Spinal cord (tissue), 10 donors: ENCODE data around the gene MAP3K20. TPM values are rescaled to one million over a fixed set of nuclear protein-coding genes. Genes with fewer than 3 reads are reported as not detected.

Experiments
- DNase-seq, 6 donors: peaks; one replicate each; pipeline versions ENCODE4 v3.0.0 to v3.0.0-alpha.2; 2013 to 2015; ENCODE audit warnings: low spot score in 6 of 6, low read depth in 4 of 6
- H3K27ac ChIP-seq: one replicate; pipeline ENCODE4 v1.5.1; 2013; ENCODE audit warnings: low read depth, low read length, control low read depth
- H3K27me3 ChIP-seq: one replicate; pipeline ENCODE4 v1.6.1; 2013; ENCODE audit warnings: low read length; ENCODE audit not compliant: control insufficient read depth, insufficient read depth
- H3K36me3 ChIP-seq: one replicate; pipeline ENCODE4 v1.6.1; 2013; ENCODE audit warnings: low read length; ENCODE audit not compliant: control insufficient read depth, insufficient read depth
- H3K4me1 ChIP-seq: one replicate; pipeline ENCODE4 v1.6.1; 2013; ENCODE audit warnings: low read length; ENCODE audit not compliant: control insufficient read depth, insufficient read depth
- H3K4me3 ChIP-seq: one replicate; pipeline ENCODE4 v1.5.1; 2013; ENCODE audit warnings: low read depth, low read length, control low read depth
- H3K9me3 ChIP-seq: one replicate; pipeline ENCODE4 v1.6.1; 2013; ENCODE audit warnings: low read length; ENCODE audit not compliant: control insufficient read depth, insufficient read depth
- WGBS: methylation state at CpG from one replicate; pipeline ENCODE4 v1.1.5; 2013; ENCODE audit warnings: missing lambda C conversion rate; ENCODE audit not compliant: insufficient coverage; 5-methylcytosine and 5-hydroxymethylcytosine counted together
- polyA plus RNA-seq, 2 donors: library from polyadenylated mRNA; unstranded; fragments of 120-200 nt; gene quantifications; one replicate each; pipeline ENCODE4 v1.2.1, GENCODE V29; 2013; ENCODE audit not compliant: insufficient read length in 2 of 2
- total RNA-seq, 2 donors: library from RNA; depleted of rRNA in 1 of 2; stranded (reverse); fragments of 120-200 nt in 1 of 2; fragments of >200 nt in 1 of 2; gene quantifications; one replicate each; pipeline versions ENCODE4 v1.2.3 to v1.2.4, GENCODE V29; 2013 to 2014
- donor health status: healthy.

MAP3K20 gene
- total and polyA plus RNA-seq, 4 donors, result 8.0 to 26.8 (median 16.6) TPM

DNA sequence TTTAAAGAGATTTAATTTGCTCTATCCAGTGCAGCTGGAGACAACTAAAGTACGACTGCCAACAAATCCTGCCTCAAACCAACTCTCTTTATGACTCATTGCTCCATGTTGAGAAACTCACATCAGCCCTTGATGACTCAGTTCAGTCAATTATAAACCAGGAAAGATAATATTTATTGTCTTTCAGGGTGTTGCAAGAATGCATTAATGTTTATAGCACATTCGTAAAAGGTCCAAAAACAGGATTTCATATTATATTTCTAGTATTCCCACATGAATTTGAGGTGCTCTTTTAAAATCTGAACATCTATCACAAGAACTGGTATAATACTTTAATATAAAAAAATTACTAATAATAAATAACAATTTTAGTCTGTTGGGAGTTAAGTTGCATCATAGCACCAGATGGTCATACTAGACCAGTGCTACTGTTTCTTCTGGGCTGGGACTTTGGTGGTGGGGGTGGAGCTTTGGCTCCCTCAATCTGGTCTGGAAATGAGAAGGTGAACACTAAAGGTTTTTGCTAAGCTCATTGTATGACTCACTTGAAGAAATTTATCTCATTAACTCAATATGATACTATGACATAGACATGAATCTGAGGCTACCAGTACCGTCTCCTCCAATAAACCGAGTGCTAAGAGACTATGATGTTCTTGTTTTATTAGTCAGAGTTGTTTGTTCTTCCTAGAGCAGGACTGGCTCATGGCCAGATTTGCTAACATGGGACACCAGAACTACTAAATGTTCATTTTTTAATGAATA is 26.6 kb upstream of the MAP3K20 start:
- WGBS, result no CpG with 5 or more reads among the region's 4 CpGs
- H3K4me3 ChIP-seq, result no peak overlapping the region
- no peaks in the 10 kb centered on the region for H3K27me3 ChIP-seq
- no peaks in the 10 kb centered on the region for H3K36me3 ChIP-seq
- H3K27ac ChIP-seq, result no peak overlapping the region
- H3K4me1 ChIP-seq, result no peaks in the 10 kb centered on the region
- H3K9me3 ChIP-seq, result no peaks in the 10 kb centered on the region
- peak in 1 of 6 donors; percentile 32 for DNase-seq

DNA sequence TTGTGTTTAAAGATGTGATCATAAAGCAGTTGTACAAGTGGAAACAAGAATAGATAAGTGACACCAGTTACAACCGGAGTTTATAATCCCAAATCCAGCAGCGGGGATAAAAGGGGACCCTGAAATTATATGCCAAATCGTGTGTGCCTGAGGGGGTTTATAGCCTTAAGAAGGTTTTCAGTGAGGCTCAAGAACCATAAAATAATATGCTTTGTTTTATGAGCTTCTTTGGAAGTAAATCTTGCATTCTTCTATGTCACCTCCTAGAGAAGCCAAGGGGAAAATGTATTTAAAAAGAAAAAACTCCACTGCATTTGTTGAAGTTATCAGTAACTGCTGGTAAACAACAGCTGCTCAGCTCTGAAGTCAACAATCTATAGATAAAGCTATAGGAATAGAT is 25.8 kb upstream of the MAP3K20 start:
- no peak overlapping the region for H3K27ac ChIP-seq
- no peak for DNase-seq
- no peaks in the 10 kb centered on the region for H3K36me3 ChIP-seq
- H3K4me1 ChIP-seq, result no peaks in the 10 kb centered on the region
- H3K9me3 ChIP-seq, result no peaks in the 10 kb centered on the region
- no peaks in the 10 kb centered on the region for H3K27me3 ChIP-seq
- H3K4me3 ChIP-seq, result no peak overlapping the region
- no CpG with 5 or more reads among the region's 3 CpGs for WGBS

DNA sequence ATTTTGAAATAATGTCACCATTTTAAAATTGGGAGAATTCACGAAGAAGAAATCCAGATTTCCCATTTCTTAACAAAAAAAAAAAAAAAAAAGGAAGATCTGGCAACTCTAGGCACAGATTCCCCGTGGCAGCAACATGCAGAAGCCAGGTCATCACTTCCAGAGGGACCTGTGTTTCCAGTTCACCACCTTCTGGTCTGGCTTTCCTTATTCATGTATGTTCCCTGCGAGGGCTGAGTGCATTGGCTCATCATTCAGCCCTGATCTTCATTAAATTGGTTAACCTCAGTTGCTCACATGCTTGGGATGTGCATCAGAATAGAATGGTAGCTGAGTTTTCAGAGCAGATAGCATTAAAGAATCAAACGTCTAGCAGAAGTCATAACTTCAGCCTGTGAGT is 25.0 kb upstream of the MAP3K20 start:
- Histone ChIP-seq H3K9me3 (no peaks in the 10 kb centered on the region), H3K27me3 (no peaks in the 10 kb centered on the region), H3K4me3 (no peak overlapping the region), H3K4me1 (no peaks in the 10 kb centered on the region), H3K27ac (no peak overlapping the region), H3K36me3 (no peaks in the 10 kb centered on the region)
- WGBS, result 83% methylated on average over 2 of the region's 4 CpGs
- DNase-seq, result no peak

DNA sequence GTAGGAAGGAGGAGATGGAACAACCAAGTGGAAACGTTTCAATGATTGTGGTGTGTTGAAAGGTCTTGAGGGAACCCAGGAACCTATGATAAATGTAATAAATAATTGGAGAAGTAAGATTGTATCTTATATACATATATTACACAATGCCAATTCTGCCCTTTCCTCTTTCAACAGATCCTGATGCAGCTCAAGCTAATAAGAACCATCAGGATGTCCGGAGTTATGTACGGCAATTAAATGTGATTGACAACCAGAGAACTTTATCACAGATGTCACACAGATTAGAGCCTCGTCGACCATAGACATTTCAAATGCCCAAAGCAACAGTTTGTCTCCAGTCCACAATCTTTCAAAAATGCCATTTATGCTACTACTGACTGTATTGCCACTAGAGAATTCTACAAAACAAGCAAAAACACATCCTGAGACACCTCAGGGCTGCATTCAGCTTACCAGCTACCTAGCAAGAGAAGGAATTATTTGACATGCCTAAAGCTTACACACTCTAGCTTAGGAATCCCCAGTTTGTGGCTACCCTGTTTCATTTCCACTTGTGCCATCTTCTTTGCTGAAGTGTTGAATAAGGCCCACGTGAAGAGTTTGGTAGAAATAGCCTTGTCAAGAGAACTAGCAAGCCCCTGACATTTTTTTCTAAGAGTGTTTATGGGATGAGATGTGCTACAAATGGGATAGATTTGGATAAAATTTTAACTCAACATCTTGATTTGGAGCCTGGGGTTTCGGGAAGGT is 24.0 kb upstream of the MAP3K20 start:
- Histone ChIP-seq H3K9me3 (no peaks in the 10 kb centered on the region), H3K27me3 (no peaks in the 10 kb centered on the region), H3K27ac (no peak overlapping the region), H3K36me3 (no peaks in the 10 kb centered on the region), H3K4me3 (no peak overlapping the region), H3K4me1 (no peaks in the 10 kb centered on the region)
- DNase-seq, result no peak
- 82% methylated on average over 5 of the region's 7 CpGs for WGBS

DNA sequence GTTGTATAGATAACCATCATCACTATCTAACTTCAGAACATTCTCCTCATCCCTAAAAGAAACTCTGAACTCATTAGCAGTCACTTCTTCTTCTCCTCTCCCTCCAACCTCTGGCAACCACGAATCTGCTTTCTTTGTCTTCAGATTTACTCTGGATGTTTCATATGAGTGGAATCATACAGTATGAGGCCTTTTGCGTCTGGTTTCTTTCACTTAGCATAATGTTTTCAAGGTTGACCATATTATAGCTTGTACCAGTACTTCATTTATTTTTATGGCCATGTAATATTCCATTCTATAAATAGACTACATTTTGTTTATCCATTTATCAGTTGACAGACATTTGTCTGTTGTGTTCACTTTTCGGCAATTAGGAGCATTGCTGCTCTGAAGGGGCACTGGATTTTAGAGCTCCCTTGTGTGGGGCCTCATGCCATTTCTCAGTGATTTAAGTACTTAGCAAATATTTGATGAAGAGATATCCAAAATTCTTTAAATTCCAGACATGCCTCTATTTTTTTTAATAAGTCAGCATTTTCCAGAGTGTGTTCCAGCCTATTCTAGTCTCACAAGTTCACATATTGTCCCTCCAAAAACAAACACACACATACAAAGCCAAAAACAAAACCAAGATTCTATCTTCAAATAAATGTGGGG is 22.5 kb upstream of the MAP3K20 start:
- Histone ChIP-seq H3K4me1 (no peaks in the 10 kb centered on the region), H3K36me3 (no peaks in the 10 kb centered on the region), H3K9me3 (no peaks in the 10 kb centered on the region), H3K27me3 (no peaks in the 10 kb centered on the region), H3K27ac (no peak overlapping the region), H3K4me3 (no peak overlapping the region)
- no CpG with 5 or more reads among the region's 3 CpGs for WGBS
- no peak for DNase-seq

DNA sequence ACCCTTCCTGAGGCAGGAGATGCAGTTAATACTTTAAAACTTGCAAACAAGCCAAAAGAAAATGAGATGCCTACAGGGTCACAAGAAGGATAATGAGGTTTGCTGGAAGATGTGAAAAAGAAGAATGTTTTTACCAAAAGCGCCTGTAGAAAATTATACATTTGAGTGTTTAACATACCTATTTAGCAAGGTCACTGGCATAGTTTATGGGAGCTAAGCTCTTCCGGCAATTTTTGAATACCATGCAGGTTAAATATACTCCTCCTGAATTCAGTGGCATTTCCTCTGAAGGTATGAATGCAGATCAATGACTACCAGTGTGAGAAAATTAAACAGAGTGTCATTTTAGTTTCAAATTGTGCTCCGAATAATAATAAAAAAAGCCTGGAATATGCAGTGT is 21.2 kb upstream of the MAP3K20 start:
- Histone ChIP-seq H3K4me3 (no peak overlapping the region), H3K27ac (no peak overlapping the region), H3K4me1 (no peaks in the 10 kb centered on the region), H3K9me3 (no peaks in the 10 kb centered on the region), H3K36me3 (no peaks in the 10 kb centered on the region), H3K27me3 (no peaks in the 10 kb centered on the region)
- DNase-seq, result peak in 1 of 6 donors; percentile 35
- no CpG with 5 or more reads among the region's 3 CpGs for WGBS

DNA sequence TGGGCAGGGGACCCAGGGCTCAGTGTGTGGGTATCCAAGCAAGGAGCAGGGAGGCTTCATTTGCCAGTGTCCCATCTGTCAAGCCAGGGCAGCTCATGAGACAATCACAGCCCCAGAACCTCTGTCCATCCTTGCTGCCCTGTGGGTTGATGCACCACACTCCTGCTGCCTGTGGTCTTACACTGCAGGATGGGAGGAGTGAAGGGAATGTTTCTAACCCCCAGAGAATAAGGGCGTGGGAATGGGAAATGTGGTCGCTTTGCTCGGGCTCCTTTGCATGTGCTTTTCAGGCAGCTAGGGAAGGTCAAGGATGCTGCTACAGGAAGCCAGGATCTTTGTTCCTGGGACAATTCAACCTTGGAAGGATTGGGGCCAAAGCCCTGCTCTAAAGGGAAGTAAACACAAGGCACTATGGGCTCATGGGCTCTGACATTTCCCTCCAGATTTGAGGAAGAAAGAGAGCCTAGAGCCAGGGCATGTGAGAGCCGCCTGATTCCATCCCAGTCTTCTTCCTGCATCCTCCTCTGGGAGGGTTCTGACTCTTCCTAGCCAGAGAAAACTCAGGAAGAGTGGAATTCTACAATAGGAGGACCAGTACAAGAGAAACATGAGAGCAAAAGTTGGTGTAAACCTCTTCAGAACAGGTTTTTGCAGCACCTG is 18.8 kb upstream of the MAP3K20 start:
- DNase-seq, result no peak

DNA sequence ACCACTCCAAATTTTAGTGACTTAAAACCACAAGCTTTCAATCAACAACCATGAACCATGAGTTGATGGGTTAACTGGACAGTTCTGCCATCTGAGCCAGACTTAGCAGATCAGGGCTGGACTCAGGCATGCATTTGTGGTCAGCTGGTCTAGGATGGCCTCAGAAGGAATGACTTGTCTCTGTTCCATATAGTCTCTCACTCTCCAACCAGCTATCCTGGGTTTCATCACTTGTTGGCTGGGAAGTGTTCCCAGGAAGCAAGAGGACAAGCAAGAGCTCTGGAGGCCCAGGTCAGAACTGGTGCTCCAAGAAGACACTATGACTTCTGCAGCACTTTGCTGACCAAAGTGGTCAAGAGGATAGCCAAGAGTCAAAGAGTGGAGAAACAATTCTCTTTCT is 17.5 kb upstream of the MAP3K20 start:
- no peak for DNase-seq
- Histone ChIP-seq H3K4me1 (no peaks in the 10 kb centered on the region), H3K9me3 (no peaks in the 10 kb centered on the region), H3K36me3 (no peaks in the 10 kb centered on the region), H3K27me3 (no peaks in the 10 kb centered on the region), H3K27ac (no peak overlapping the region), H3K4me3 (no peak overlapping the region)

More for the DNA sequence above, 18.8 kb upstream of the MAP3K20 start:
- Histone ChIP-seq H3K27ac (no peak overlapping the region), H3K36me3 (no peaks in the 10 kb centered on the region), H3K4me3 (no peak overlapping the region), H3K4me1 (no peaks in the 10 kb centered on the region), H3K9me3 (no peaks in the 10 kb centered on the region), H3K27me3 (no peaks in the 10 kb centered on the region)
- WGBS, result 69% methylated on average over 4 of the region's 4 CpGs

DNA sequence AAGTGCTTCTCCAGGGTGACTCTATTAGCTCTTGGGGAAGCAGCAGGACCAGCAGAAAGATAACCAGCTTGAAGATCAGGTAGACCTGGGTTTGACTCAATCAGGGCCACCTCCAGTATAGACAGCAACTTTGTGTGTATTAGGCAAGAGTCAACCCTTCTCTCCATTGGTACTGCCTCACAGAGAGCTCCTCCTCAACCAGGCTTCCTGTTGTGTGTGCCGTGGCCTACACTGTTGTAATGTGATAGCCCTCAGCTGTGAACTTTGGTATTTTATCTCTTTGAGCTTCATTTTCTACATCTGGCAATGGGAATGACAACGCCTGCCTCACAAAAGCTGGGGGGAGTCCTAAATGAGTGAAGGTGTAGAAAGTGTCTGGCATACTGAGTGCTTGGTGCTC is 17.0 kb upstream of the MAP3K20 start:
- no CpG with 5 or more reads among the region's 2 CpGs for whole genome bisulfite sequencing
- DNase-seq, result no peak

More for the DNA sequence above, 17.0 kb upstream of the MAP3K20 start:
- Histone ChIP-seq H3K4me1 (no peaks in the 10 kb centered on the region), H3K4me3 (no peak overlapping the region), H3K27me3 (no peaks in the 10 kb centered on the region), H3K36me3 (no peaks in the 10 kb centered on the region), H3K27ac (no peak overlapping the region), H3K9me3 (no peaks in the 10 kb centered on the region)
